Smooth muscle cell (in vitro differentiated cells): ENCODE data around the gene CARD19. TPM values are rescaled to one million over a fixed set of nuclear protein-coding genes. Genes with fewer than 3 reads are reported as not detected.

Experiments used
- DNase-seq: peaks from one replicate; lab custom pipeline; 2025; ENCODE audit not compliant: unreplicated experiment; lab: John Stamatoyannopoulos, UW
- H2AFZ ChIP-seq: fragments of 200-600 bp; sonication (generic); 2 replicates; pipeline ENCODE4 v1.6.0; 2016; ENCODE audit warnings: antibody characterized with exemption, low read depth, mild to moderate bottlenecking
- H3F3A ChIP-seq: fragments of 200-600 bp; sonication (generic); 2 replicates; pipeline ENCODE4 v1.6.0; 2017; ENCODE audit warnings: antibody characterized with exemption, low read depth
- H3K27ac ChIP-seq: fragments of 200-600 bp; sonication (generic); 2 replicates; pipeline ENCODE4 v1.5.1; 2016; ENCODE audit warnings: low read depth, mild to moderate bottlenecking
- H3K27me3 ChIP-seq: fragments of 200-600 bp; sonication (generic); 2 replicates; pipeline ENCODE4 v1.6.1; 2016; ENCODE audit warnings: low read depth, mild to moderate bottlenecking
- H3K36me3 ChIP-seq: fragments of 200-600 bp; sonication (generic); 2 replicates; pipeline ENCODE4 v1.5.1; 2016; ENCODE audit warnings: low read depth
- H3K4me1 ChIP-seq: fragments of 200-600 bp; sonication (generic); 2 replicates; pipeline ENCODE4 v1.5.1; 2016; ENCODE audit warnings: low read depth
- H3K4me2 ChIP-seq: fragments of 200-600 bp; sonication (generic); 2 replicates; pipeline ENCODE4 v1.6.0; 2016; ENCODE audit warnings: mild to moderate bottlenecking
- H3K4me3 ChIP-seq: fragments of 200-600 bp; sonication (generic); 2 replicates; pipeline ENCODE4 v1.5.1; 2016; ENCODE audit warnings: mild to moderate bottlenecking
- H3K79me2 ChIP-seq: fragments of 200-600 bp; sonication (generic); 2 replicates; pipeline ENCODE4 v1.6.0; 2016; ENCODE audit warnings: low read depth, mild to moderate bottlenecking
- H3K9ac ChIP-seq: fragments of 200-600 bp; sonication (generic); 2 replicates; pipeline ENCODE4 v1.6.0; 2016; ENCODE audit warnings: low read depth
- H3K9me3 ChIP-seq: fragments of 200-600 bp; sonication (generic); replicated peaks from 2 replicates; pipeline ENCODE4 v1.5.1; 2016; ENCODE audit warnings: low read depth
- H4K20me1 ChIP-seq: fragments of 200-600 bp; sonication (generic); 2 replicates; pipeline ENCODE4 v1.6.0; 2016; ENCODE audit warnings: low read depth
- whole genome bisulfite sequencing: methylation state at CpG from one replicate; pipeline ENCODE4 v1.1.7; 2016; ENCODE audit warnings: low lambda C conversion rate; 5-methylcytosine and 5-hydroxymethylcytosine counted together
- polyA plus RNA-seq: library from polyadenylated mRNA; unstranded; fragments of >200 nt; fragmentation: Nextera tagmentation; extraction: Ambion mirVana; gene quantifications from 2 replicates; pipeline ENCODE4 v1.2.1, GENCODE V29; 2016
- total RNA-seq: library from RNA; depleted of rRNA; stranded (reverse); fragments of >200 nt; gene quantifications from 2 replicates; pipeline ENCODE4 v1.2.3, GENCODE V29; 2014
- TF ChIP-seq, protein P1 (sequence below): fragments of 200-600 bp; sonication (generic); IDR thresholded peaks from 2 replicates; pipeline ENCODE4 v1.5.1; 2017; ENCODE audit warnings: borderline replicate concordance, mild to moderate bottlenecking, antibody characterized with exemption; ENCODE audit not compliant: insufficient read depth, poor library complexity, severe bottlenecking

CARD19 gene
- total and polyA plus RNA-seq, 2 experiments from 2014 or later = 86.0 to 88.1 TPM

GRCh38 chr9:93129691-93130500 lies 33.9 kb downstream of the CARD19 start:
- no peak overlapping the region for H3K4me2 ChIP-seq
- H4K20me1 ChIP-seq = peaks cover 4% of the 10 kb centered on the region
- H3K9me3 ChIP-seq = no peaks in the 10 kb centered on the region
- no peak overlapping the region for H3K27ac ChIP-seq
- no peak overlapping the region for H3K9ac ChIP-seq
- DNase-seq = no peak
- no peak overlapping the region for H3K4me3 ChIP-seq
- peaks cover 9% of the 10 kb centered on the region for H3F3A ChIP-seq
- 90% methylated on average over 11 of the region's 11 CpGs for WGBS
- no peak overlapping the region for H2AFZ ChIP-seq
- no peaks in the 10 kb centered on the region for H3K36me3 ChIP-seq
- H3K4me1 ChIP-seq = peaks cover 21% of the 10 kb centered on the region
- H3K79me2 ChIP-seq = peaks cover 20% of the 10 kb centered on the region
- TF ChIP-seq, protein P1, sequence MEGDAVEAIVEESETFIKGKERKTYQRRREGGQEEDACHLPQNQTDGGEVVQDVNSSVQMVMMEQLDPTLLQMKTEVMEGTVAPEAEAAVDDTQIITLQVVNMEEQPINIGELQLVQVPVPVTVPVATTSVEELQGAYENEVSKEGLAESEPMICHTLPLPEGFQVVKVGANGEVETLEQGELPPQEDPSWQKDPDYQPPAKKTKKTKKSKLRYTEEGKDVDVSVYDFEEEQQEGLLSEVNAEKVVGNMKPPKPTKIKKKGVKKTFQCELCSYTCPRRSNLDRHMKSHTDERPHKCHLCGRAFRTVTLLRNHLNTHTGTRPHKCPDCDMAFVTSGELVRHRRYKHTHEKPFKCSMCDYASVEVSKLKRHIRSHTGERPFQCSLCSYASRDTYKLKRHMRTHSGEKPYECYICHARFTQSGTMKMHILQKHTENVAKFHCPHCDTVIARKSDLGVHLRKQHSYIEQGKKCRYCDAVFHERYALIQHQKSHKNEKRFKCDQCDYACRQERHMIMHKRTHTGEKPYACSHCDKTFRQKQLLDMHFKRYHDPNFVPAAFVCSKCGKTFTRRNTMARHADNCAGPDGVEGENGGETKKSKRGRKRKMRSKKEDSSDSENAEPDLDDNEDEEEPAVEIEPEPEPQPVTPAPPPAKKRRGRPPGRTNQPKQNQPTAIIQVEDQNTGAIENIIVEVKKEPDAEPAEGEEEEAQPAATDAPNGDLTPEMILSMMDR = no peak
- H3K27me3 ChIP-seq = no peaks in the 10 kb centered on the region

- TF ChIP-seq, protein P1 = no peak
- H3K79me2 ChIP-seq = peaks cover 20% of the 10 kb centered on the region
- H2AFZ ChIP-seq = no peak overlapping the region
- H3K36me3 ChIP-seq = no peaks in the 10 kb centered on the region
- H3K27ac ChIP-seq = no peak overlapping the region
- peaks cover 9% of the 10 kb centered on the region for H3F3A ChIP-seq
- 91% methylated on average over 15 of the region's 15 CpGs for WGBS
- no peak overlapping the region for H3K4me2 ChIP-seq
- no peak for DNase-seq
- no peak overlapping the region for H3K9ac ChIP-seq
- no peak overlapping the region for H3K4me3 ChIP-seq
- H4K20me1 ChIP-seq = peaks cover 4% of the 10 kb centered on the region
- peaks cover 21% of the 10 kb centered on the region for H3K4me1 ChIP-seq
- H3K9me3 ChIP-seq = no peaks in the 10 kb centered on the region
- H3K27me3 ChIP-seq = no peaks in the 10 kb centered on the region
Observed at GRCh38 chr9:93130861-93131481, 35.0 kb downstream of the CARD19 start.

- H3K4me3 ChIP-seq = no peak overlapping the region
- H3K27ac ChIP-seq = no peak overlapping the region
- peaks cover 9% of the 10 kb centered on the region for H3F3A ChIP-seq
- no peak overlapping the region for H3K9ac ChIP-seq
- H3K4me1 ChIP-seq = peaks cover 16% of the 10 kb centered on the region
- WGBS = 96% methylated on average over 13 of the region's 13 CpGs
- no peaks in the 10 kb centered on the region for H3K36me3 ChIP-seq
- H2AFZ ChIP-seq = no peak overlapping the region
- H3K9me3 ChIP-seq = no peaks in the 10 kb centered on the region
- TF ChIP-seq, protein P1 = no peak
- H3K4me2 ChIP-seq = no peak overlapping the region
- no peaks in the 10 kb centered on the region for H3K27me3 ChIP-seq
- DNase-seq = no peak
- H3K79me2 ChIP-seq = peaks cover 20% of the 10 kb centered on the region
- H4K20me1 ChIP-seq = peaks cover 4% of the 10 kb centered on the region
Observed at GRCh38 chr9:93131599-93132286, 35.7 kb downstream of the CARD19 start.
